HPDE6-E6E7 (cell line): ENCODE results near the gene CYTH3.
A peak's percentile ranks its signal among the peaks of the same experiment; 100 is the strongest.

Source experiments
- DNase-seq: peaks from one replicate; pipeline ENCODE4 v3.0.0; 2011; ENCODE audit warnings: missing footprints; ENCODE audit errors: extremely low spot score

The CYTH3 gene

DNA sequence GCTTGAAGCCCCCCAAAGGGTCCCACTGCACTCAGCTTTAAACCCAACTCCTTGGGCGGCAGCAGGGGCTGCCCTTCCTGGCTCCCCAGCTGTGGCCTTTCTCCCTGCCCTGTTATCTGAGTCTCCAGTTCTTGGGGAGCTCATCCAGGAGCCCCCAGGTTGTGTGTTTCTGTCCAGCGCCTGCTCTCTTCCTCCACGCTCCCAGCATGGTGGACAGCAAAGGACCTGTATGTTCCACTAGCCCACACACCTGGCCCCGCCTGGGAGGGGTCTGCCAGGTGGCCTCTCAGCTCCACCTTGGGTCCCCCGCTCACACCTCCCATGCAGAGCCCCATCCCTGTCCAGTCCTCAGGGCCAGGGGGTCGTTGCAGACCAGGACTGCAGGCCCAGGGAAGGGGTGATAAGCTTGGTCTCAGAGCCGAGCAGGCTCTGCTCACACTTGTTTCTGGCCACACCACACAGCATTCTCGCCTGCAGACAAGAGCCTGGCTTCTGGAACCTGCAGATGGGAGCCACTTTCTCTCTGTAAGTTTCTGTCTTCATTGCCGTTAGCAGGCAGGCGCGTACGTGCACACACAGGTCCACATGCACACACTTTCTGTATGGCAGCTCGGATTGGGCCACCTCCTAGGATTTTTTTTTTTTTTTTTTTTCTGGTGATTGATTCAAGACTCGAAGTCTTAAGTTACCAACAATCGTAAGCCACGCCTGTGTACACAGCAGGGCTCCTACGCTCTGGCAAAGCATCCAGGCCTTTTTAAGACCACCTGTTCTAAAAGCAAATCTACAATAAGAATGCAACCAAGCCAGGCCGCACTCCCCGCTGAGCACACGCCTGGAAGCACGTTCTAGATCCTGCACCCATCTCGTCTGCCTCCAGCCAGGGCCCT is 104.6 kb downstream of the CYTH3 start:
- no peak for DNase-seq

DNA sequence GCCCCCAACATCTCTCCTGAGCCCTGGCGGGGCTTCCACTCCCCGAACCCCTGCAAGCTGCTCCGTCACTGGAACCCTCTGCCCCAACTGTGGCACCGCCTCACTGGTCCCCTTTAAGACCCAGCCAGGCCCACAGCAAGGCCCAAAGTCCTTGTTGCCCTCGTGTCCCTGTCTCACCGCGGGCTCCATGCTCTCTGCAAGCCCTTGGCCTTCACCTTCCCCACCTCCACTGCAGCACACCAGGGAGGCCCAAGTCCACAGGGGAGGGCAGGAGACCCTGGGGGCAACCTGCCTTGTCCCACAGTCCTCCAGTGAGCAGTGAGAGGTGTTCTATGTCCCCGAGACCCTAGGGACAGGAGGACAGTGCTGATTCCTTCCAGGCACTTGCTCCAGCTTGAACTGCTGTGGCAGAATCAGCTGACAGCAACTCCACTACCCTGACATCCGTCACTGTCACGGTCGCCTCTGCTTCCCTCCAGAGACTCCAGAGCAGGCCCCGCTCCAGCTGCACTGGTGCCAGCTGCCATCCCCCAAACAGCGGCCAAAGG is 105.3 kb downstream of the CYTH3 start:
- DNase-seq = no peak

DNA sequence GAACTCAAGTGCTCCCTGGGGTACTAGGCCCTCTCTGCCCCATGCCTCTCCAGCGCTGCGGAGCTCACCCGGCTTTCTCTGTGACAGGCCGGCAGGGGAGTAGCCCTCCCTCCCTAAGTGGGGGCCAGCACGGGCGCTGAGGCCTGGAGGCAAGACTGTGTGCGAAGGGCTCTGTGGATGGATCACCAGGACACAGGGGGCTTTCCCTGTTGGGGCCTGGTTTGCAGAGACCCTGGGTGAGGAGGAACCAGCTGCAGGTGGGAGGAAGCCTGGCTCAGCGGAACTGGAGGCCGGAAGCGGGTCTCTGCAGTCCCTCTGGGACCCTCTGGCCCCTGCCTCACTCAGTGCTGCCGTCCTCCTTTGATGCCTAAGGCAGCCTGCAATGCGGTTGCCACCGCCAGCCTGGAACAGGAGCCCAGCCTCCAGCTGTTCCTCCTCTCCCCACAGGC is 106.0 kb downstream of the CYTH3 start:
- DNase-seq = no peak

DNA sequence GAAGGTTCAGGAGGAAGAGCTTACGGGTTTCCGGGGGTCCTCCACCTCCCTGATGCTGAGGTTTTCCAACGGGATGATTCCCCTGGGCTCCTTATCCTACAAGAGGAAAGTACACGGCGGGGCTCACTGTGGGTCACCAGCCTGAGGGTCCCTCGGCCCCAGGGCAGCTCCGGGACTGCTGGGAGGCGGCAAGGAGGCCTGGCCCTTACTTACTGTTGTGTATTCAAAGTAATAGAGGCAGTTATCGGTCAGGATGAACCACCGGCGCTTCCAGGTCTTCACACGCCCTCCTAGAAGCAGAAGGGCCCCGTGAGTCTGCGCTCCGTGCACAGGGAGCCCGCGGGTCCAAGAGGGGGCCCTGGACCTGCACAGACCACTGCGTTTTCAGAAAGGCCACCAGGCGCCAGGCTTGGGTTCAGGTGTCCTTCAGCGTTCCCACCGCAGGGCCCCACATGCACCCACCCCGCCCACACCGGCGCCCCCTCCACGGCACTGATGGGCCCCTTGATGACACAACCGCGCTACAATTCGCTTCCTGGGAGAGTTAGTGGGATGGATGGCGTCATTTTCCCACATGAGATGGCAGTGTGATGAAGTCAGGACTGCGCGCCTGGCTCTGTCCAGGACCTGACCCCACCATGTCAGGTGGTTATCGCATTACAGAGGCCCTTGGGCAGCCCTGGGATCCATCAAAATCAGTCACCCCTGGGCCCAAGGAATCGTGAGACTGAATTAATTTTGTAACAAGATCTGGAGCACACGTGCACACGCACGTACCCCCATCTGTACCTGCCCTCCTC is 106.7 kb downstream of the CYTH3 start:
- DNase-seq = no peak

DNA sequence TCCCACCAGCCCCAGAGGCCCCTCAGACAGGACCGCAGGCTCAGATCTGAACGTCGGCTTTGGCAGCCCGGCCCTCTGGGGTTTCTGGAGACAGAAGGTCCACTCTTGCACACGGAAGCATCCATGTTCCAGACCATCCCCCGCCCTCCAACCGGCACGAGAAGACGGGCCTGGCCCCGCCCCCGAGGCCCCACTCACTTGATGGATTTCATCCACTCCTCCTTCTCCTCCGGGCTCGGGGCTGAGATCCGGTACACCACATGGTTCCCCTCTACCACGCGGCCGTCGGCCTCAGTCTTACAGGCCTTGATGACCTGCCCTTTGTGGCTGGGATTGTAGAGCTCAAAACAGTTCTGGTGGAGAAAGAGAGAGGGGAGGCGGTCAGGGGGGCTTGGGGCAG is 107.3 kb downstream of the CYTH3 start:
- DNase-seq = no peak

DNA sequence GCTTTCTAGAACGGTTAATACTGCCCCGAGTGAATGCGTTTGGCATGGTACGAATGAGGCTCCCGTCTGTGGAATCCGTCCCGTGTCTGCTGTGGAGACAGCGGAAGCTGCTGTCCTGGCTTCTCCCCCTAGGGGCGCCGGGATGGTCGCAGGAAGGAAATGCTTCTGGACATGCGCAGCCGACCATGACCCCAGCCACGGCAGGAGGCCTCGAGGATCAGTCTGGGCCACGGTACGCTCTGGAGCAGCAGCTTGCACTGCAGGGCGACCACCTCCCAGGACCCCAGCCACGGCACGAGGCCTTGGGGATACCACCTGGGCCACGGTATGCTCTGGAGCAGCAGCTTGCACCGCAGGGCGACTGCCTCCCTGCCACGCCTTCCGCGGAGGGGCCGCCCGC is 107.9 kb downstream of the CYTH3 start:
- no peak for DNase-seq

DNA sequence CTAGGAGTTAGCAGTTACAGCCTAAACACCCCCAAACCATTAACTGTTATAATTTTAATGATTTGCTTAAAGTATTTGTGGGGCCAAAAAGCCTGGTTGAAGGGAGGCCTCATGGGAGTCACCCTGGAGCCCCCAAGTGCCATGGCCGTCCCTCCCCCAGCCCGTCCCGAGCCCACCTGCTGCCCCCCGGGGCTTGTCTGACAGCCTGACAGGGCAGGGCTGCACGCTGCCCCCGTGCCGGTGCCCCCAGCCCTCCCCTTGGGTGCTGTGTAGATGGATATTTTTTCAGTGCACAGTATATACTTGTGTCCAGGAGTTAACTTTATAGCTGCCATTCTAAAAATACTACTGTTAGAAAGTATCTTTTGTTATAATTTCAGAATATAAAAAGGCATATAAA is 108.4 kb downstream of the CYTH3 start:
- DNase-seq = no peak

DNA sequence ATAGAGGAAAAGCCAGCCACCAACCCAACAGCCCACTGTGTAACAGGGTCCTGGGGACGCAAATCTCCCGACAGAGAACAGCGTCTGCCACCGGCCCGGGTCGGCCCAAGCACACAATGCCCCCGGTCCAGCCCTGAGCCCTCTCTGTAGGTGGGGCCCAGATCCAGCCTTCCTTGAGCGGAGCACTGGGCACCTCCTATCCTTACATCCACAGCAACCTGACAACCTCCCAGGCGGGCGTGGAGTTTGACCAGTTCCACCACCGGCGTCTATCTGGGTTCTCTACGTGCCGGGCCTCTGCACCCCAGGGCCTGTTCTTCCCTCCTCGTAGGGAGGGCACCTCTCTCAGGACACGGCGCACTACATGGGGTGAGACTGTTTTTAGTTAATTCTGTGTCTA is 109.0 kb downstream of the CYTH3 start:
- DNase-seq = no peak

DNA sequence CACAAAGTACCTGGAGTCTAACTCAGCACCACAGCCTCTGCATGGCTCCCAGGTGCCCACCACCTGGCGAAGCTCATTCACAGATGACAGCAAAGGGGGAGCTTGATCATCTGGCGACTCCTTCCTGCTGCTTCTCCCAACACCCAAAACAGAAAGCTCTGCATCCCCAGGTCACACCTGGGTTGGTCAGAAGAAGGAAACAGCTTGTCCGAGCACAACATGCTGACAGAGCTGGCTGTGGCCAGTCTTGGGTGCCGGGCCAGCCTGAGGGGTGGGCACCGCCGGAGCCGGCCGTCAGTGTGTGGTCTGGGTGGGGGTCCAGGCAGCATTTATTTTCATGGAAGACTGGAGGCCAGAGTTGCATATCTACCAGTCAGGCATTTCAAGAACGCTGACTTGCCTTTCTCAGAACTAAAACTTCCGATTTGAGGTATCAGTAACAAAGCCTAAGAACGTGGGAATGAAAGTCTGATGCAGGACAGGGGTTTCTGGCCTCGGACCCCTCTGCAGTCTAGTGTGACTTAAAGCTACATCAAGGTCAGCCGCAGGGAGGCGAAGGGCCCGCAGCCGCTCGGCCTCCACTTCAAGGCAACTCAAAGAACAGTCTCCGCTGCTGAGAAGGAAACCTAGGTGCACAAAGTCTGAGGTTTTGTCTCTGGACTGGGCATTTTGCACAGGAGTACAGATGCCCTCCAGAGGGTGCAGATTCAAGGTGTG is 109.6 kb downstream of the CYTH3 start:
- DNase-seq = no peak

DNA sequence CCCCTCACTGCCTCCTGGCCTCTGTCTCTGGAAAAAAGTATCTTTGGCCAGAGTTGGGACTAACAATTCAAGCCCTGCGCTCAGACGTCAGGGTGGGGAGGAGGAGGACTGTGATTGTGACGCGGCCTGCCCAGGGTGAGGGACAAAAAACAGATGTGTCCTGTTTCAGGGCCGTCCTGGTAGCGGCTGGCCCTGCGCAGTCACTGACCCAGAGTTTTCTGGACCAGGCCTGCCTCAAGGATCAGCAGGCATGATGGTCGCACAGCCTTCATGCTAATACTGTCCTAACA is 110.1 kb downstream of the CYTH3 start:
- no peak for DNase-seq

DNA sequence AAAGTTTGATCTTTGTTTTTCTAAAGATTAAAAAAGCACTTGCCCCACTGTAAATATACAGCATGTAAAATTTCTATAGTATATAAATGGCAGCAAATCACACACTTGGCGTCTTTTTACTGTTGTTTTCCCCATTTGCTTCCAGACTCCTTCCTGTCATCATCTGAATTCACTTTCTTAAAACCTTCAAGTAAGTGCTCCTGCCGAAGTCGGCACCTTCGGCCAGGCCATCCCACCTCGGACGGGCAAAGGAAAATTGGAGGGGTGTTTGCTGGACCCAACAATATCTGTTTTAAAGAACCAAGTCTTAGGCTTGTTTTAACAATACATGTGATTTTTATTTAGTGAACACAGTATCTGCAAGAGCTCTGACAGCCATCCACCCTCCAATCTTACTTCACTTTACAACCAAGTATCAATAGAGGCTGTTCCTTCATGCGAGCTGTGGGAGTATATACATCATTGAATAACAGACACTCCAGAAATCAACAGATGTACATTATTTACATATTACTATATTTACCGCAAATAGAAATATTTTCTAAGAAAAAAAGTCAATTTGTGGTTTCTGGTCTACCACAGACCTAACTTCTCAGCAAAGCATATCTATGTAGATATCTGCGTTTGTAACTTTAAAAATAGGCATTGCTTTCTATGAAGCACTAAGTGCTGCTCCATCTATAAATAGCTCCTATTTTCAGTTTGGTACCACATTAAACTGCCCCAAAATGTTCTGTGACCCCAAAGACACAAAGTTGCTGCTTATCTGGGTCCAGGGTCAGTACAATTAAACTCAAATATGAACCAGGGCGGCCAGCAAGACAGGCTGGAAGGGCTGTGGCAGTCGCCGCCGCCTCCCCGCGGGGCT is 110.7 kb downstream of the CYTH3 start:
- no peak for DNase-seq

DNA sequence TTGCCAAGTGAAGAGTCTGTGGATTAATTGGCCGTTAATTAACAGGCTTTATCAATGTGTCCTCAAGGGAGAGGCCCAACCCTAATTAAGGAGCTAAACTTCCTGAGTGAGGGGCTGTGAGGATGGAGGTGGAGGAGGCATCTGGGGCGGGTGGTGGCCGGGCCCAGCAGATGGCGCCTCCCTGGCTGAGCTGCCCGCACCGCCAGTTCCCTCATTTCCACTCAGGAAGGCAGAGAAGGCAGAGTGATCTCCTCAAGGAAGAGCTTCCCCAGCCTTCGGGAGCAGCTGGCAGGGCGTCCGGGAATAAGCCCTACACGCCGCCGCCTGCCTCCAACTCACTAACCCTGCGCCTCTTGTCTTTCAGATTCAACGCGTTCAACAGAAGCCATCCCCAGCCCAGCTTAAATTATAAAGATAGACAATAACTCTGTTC is 112.2 kb downstream of the CYTH3 start:
- DNase-seq = peak; percentile 52

DNA sequence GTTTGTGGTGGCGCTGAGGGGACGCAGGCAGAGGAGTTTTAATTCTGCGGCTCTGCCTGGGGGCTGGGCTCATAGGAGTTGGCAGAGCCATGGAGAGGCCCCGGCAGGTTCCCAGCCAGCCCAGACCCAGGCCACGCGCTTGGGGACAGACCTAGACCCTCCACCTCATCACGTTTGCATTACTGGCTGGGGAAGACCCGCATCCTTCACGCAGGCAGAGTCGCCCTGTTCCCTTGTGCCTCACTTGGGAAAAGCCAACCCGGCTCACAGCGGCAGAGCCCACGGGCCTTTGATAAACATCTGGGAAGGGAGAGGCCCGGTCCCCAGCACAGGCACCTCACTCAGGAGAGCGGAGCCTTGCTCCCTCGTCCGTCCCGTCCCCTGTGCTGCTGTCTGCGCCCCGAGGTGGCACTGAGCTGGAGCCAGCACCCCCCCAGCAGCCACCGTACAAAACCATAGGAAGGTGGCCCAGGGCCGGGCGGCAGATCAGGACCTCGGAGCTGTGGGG is 112.8 kb downstream of the CYTH3 start:
- DNase-seq = no peak

DNA sequence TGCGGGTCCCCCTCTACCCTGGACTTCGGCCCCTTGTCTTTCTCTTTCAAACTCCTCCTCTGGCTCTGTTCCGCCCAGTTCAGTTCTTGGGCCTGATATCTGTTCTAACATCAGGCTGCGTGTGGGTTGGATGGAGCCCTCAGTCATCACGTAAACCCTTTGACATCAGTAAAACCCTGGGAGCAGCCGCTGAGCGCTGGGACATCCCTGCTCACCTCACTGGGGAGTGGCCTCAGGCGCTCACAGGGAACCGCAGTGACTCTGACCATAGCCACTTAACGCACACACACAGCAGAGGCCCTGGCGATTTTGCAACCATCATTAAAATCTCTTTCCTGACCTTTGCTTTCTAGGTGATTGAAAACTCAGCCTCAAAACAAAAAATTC is 113.3 kb downstream of the CYTH3 start:
- no peak for DNase-seq

DNA sequence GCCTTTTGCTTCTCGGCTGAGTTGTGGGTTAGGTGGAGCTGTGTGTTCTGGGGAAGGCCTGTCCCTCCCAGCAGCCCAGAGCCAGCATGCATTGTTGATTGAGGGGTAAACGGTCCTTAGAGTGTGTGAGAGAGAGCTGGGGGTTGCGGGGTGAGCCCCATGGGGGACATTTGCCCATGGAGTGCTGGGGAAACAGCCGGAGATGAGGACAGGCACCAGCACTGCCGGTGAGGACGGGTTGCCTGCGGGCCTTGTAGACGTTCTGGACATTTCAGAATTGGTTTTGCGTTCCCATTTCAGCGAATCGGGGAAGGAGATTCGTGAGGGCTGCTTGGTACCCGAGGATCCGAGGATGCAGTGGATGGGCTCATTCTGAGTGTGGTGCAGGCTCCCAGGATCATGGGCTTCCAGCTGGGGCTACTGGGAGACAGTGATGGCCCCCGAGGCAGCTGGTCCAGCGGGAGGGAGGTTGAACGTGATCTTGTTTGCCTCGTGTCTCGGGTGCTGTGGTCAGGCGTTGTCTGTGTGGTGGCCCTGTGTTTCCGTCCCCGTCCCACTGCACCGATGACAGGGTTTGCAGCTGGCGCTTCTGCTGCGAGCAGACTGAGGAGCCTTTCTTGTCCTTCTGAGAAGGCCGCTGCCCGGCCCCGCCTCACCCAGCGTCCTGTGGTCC is 113.9 kb downstream of the CYTH3 start:
- no peak for DNase-seq

DNA sequence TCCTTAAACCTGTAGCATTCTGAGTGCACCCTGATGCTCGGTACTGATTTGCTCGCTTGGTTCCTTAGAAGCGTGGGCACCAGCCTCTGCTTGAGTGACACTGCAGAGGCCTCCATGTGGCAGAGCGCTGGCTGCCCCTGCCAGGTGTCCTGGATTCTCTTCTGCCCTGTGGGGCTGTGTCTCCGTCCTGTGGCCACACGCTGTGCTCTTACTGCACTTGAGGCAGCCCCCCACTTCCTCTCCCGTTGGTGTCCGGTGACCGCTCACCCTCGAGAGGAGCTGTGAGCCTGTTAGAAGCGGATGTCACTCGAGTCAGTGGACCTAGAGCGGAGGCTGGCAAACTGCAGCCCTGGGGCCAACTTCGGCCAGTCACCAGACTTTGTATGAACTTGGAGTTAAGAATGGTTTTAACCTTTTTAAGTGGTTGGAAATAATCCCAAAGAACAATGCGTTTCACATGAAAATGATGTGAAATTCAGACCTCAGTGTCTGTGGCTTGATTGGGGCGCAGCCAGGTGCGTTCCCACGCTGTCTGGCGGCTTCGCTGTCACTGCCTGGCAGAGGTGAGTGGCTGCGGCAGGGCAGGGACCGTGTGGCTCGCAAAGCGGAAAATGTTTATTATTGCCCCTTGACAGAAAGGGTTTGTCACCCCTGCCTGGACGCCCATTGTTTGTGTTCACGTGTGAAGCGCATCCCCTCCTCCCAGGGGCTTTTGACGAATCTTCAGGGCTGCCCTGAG is 114.6 kb downstream of the CYTH3 start:
- DNase-seq = no peak

DNA sequence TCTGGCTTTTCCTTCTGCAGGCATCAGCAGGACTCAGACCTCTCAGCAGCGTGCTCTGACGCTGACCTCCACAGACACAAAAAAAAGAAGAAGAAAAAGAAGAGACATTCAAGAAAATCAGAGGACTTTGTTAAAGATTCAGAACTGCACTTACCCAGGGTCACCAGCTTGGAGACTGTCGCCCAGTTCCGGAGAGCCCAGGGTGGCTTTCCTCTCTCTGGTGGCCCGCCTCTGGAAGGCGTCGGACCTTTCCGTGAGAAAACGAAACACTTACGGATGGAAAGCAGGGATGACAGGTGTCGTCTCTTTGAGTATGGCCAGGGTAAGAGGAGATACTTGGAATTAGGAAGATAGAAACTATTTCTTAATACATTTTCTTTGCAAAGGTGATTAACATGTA is 115.7 kb downstream of the CYTH3 start:
- DNase-seq = no peak

DNA sequence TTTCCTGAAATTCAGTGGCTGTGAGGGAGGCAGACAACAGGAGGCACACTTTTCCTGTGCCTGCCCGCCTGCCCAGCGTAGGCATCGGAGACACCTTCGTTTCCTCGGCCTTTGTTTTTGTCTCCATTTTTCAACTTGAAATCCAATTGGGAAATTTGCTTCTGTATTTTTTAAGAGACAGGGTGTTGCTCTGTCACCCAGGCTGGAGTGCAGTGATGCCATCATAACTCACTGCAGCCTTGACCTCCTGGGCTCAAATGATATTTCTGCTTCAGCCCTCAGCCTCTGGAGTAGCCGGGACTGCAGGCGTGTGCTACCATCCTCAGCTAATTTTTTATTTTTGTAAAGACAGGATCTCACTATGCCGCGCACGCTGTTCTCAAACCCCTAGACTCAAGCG is 116.8 kb downstream of the CYTH3 start:
- DNase-seq = no peak

DNA sequence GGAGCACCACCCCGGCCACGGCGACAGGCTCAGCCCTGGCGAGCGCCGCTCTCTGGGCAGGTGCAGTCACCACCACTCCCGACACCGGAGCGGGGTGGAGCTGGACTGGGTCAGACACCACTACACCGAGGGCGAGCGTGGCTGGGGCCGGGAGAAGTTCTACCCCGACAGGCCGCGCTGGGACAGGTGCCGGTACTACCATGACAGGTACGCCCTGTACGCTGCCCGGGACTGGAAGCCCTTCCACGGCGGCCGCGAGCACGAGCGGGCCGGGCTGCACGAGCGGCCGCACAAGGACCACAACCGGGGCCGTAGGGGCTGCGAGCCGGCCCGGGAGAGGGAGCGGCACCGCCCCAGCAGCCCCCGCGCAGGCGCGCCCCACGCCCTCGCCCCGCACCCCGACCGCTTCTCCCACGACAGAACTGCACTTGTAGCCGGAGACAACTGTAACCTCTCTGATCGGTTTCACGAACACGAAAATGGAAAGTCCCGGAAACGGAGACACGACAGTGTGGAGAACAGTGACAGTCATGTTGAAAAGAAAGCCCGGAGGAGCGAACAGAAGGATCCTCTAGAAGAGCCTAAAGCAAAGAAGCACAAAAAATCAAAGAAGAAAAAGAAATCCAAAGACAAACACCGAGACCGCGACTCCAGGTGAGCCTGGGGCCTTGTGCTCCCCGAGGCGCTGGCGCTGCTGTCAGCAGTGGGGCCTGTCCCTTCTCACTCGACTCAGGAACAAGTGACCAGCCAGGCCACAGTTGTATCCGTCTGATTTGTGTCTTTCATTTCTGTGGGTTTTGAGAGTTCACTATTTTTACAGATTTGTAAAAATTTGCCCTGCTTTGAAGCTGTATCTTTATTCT is 117.7 kb downstream of the CYTH3 start:
- no peak for DNase-seq
